Stomach (tissue), 9 donors: Measurements from ENCODE around the gene NTNG1. TPM values are rescaled to one million over a fixed set of nuclear protein-coding genes. Genes with fewer than 3 reads are reported as not detected.

Experiments used
- DNase-seq, 2 donors: peaks; one replicate each; pipeline versions ENCODE4 v3.0.0 to v3.0.0-alpha.2; 2013 to 2019
- H3K27ac ChIP-seq, 5 donors: fragments of 200-600 bp in 4 of 5; sonication (generic) in 4 of 5; one replicate each; pipeline ENCODE4 v1.5.1; 2013 to 2019; ENCODE audit warnings: mild to moderate bottlenecking in 1 of 5, moderate library complexity in 1 of 5
- H3K27me3 ChIP-seq, 3 donors: fragments of 200-600 bp; sonication (generic); one replicate each; pipeline ENCODE4 v1.5.1; 2017 to 2019; ENCODE audit warnings: mixed run types in 1 of 3
- H3K36me3 ChIP-seq, 4 donors: fragments of 200-600 bp; sonication (generic); 1 replicate in 3 of 4; 2 replicates in 1 of 4; pipeline ENCODE4 v1.5.1; 2016 to 2019
- H3K4me1 ChIP-seq, 4 donors: fragments of 200-600 bp; sonication (generic); one replicate each; pipeline ENCODE4 v1.5.1; 2016 to 2019
- H3K4me3 ChIP-seq, 4 donors: fragments of 200-600 bp; sonication (generic) in 3 of 4; one replicate each; pipeline ENCODE4 v1.5.1; 2016 to 2019; ENCODE audit warnings: mild to moderate bottlenecking in 1 of 4
- H3K9me3 ChIP-seq, 4 donors: fragments of 200-600 bp; sonication (generic); one replicate each; pipeline ENCODE4 v1.5.1; 2016 to 2019
- EP300 ChIP-seq: sonication (generic); formaldehyde crosslinking; IDR thresholded peaks from one replicate; pipeline ENCODE4 v1.6.1; 2017; ENCODE audit warnings: antibody characterized with exemption
- POLR2A ChIP-seq, 4 donors: fragments of 450-650 bp; IDR thresholded peaks; one replicate each; pipeline ENCODE4 v1.6.1; 2016; ENCODE audit warnings: antibody characterized with exemption in 4 of 4, control low read depth in 2 of 4, mild to moderate bottlenecking in 1 of 4, moderate library complexity in 1 of 4
- POLR2AphosphoS5 ChIP-seq, 3 donors: sonication (generic); formaldehyde crosslinking; IDR thresholded peaks; one replicate each; pipeline ENCODE4 v1.6.1; 2016; ENCODE audit warnings: antibody characterized with exemption in 3 of 3
- WGBS, 5 donors: extraction: QIAGEN DNeasy Blood & Tissue Kit in 3 of 5; methylation state at CpG; one replicate each; pipeline versions ENCODE4 v1.1.5 to v1.1.7; 2013 to 2018; 5-methylcytosine and 5-hydroxymethylcytosine counted together
- intact Hi-C: fragments of 100-400 bp; cut with DNase I; formaldehyde crosslinking; loops from one replicate; pipeline ENCODE4 v1.15.1; 2023; ENCODE audit warnings: low total_unique reads
- polyA plus RNA-seq, 3 donors: library from polyadenylated mRNA; stranded (reverse); fragments of 200-250 nt; gene quantifications; one replicate each; pipeline ENCODE4 v1.2.3, GENCODE V29; 2013
- total RNA-seq, 5 donors: library from RNA; depleted of rRNA; stranded (reverse); fragments of >200 nt; gene quantifications; one replicate each; pipeline versions ENCODE4 v1.1.0 to v1.2.3, GENCODE V29; 2014 to 2016
- TF ChIP-seq, protein P1 (sequence below), 7 experiments: fragments of 450-650 bp in 4 of 7; fragments of 200-600 bp in 3 of 7; sonication (generic) in 3 of 7; IDR thresholded peaks; one replicate each; pipeline ENCODE4 v1.5.1; 2016 to 2019; ENCODE audit warnings: antibody characterized with exemption in 7 of 7, control low read depth in 2 of 7, mild to moderate bottlenecking in 1 of 7
- donor health status: healthy with polysubstance abuse.
- donor health status: Bipolar disorder and iron deficiency.
- donor health status: healthy.

The NTNG1 gene
- total and polyA plus RNA-seq, 8 donors: 0.23 to 2.0 (median 0.58) TPM; not detected in 3

DNA sequence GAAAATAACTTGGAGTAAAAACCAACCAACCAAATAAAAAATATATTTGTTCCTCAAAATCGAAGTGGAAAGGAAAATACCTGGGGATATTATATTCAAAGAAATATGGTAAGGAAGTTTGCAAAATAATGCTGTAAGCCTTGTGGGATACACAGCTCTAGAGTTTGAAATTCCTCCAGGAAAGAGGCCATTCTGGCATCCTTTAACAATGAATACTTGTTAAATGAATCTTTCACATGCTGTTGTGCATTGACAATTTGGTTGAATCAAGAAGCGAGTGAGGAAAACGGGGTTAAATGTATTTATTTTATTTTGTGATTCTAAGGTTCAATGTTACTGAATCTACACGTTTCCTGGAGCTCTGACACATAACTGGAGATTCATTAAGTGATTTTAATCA, 30.5 kb upstream of the NTNG1 start:
- no peaks in the 10 kb centered on the region for H3K36me3 ChIP-seq
- H3K27ac ChIP-seq: no peak overlapping the region
- 53 to 60% (median 59%) methylated on average over 4 of the region's 4 CpGs for WGBS, 5 donors
- peak in 1 of 2 donors; percentile 36 for DNase-seq
- H3K9me3 ChIP-seq: no peaks in the 10 kb centered on the region
- no peak overlapping the region for H3K4me3 ChIP-seq
- H3K27me3 ChIP-seq: no peaks in the 10 kb centered on the region
- H3K4me1 ChIP-seq: no peaks in the 10 kb centered on the region
- intact Hi-C loops: no loop called here
- no peak for TF ChIP-seq POLR2AphosphoS5 (IDR thresholded peaks at IDR 0.05)
- TF ChIP-seq, protein P1, sequence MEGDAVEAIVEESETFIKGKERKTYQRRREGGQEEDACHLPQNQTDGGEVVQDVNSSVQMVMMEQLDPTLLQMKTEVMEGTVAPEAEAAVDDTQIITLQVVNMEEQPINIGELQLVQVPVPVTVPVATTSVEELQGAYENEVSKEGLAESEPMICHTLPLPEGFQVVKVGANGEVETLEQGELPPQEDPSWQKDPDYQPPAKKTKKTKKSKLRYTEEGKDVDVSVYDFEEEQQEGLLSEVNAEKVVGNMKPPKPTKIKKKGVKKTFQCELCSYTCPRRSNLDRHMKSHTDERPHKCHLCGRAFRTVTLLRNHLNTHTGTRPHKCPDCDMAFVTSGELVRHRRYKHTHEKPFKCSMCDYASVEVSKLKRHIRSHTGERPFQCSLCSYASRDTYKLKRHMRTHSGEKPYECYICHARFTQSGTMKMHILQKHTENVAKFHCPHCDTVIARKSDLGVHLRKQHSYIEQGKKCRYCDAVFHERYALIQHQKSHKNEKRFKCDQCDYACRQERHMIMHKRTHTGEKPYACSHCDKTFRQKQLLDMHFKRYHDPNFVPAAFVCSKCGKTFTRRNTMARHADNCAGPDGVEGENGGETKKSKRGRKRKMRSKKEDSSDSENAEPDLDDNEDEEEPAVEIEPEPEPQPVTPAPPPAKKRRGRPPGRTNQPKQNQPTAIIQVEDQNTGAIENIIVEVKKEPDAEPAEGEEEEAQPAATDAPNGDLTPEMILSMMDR (IDR thresholded peaks at IDR 0.05): no peak
- no peak for TF ChIP-seq POLR2A (IDR thresholded peaks at IDR 0.05)
- no peak for TF ChIP-seq EP300

DNA sequence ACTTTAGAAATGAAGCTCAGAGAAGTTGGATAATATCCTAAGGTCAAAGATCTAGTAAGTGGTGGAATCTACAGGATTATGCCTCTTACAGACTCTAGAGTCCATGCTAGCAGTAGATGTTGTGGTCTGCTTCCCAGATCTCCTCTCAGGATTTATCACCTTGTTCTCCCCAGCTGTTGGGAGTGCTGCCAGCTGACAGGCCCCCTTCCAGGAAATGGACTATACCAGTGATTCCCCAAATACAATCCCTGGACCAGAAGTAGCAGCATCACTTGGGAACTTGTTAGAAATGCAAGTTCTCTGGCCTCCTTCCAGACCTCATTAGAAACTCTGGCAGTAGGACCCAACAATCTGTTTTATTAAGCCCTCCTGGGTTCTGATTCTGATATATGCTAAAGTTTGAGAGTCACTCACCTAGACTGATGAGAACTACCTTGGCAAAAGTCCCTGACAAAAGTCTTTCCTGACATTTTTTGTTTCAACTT, 24.5 kb upstream of the NTNG1 start:
- Histone ChIP-seq H3K27me3 (no peaks in the 10 kb centered on the region), H3K36me3 (no peaks in the 10 kb centered on the region), H3K4me3 (no peak overlapping the region), H3K4me1 (no peaks in the 10 kb centered on the region), H3K9me3 (no peaks in the 10 kb centered on the region), H3K27ac (no peak overlapping the region)
- DNase-seq: no peak
- intact Hi-C loops: no loop called here
- TF ChIP-seq EP300 (no peak), POLR2A (IDR thresholded peaks at IDR 0.05) (no peak), POLR2AphosphoS5 (IDR thresholded peaks at IDR 0.05) (no peak)
- TF ChIP-seq, protein P1 (IDR thresholded peaks at IDR 0.05): no peak

DNA sequence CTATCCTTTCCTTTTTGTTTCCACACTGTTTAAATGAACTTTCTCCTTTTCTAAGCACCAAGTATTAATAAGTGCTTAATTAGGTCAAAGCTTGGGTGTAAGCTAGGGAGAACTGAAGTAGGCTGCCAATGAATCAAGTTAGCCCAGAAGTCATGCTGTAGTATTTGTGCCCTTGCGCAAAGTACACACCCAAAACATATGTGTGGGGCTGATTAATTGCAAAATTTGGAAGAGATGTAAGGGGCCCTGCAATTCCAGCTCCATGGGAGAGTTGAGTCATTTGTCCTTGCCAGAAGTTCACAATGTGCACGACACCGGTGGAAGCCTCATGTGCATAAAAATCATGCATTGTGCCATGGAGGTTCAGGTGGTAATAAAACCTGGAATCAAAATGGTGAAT, 18.6 kb upstream of the NTNG1 start:
- no peak for DNase-seq
- WGBS, 5 donors: 87 to 97% (median 93%) methylated on average over 3 of the region's 3 CpGs
- no peaks in the 10 kb centered on the region for H3K9me3 ChIP-seq
- no peaks in the 10 kb centered on the region for H3K27me3 ChIP-seq
- H3K27ac ChIP-seq: no peak overlapping the region
- intact Hi-C loops: no loop called here
- H3K36me3 ChIP-seq: no peaks in the 10 kb centered on the region
- TF ChIP-seq EP300: no peak
- TF ChIP-seq, protein P1 (IDR thresholded peaks at IDR 0.05): no peak
- no peak overlapping the region for H3K4me3 ChIP-seq
- no peaks in the 10 kb centered on the region for H3K4me1 ChIP-seq

DNA sequence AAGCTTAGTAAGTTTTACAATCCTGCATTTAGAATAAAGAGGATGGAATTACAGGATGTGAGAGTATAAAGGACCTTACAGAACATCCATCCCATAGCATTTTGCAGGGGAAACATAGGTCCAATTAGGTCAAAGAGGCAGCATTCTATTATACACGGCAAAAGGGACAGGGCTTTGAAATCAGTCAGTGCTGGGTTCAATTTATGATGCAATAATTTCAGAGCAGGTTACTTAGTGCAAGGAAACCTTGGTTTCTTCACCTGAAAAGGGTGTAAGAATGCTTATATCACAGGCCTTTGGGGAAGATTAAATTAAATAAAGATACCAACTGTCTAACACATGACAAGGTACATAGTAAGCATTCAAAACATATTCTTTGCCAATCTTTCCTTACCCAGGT, 17.1 kb upstream of the NTNG1 start:
- intact Hi-C loops: no loop called here
- H3K4me1 ChIP-seq: no peaks in the 10 kb centered on the region
- H3K4me3 ChIP-seq: no peak overlapping the region
- no peaks in the 10 kb centered on the region for H3K9me3 ChIP-seq
- H3K36me3 ChIP-seq: no peaks in the 10 kb centered on the region
- no peak overlapping the region for H3K27ac ChIP-seq
- TF ChIP-seq EP300: no peak
- TF ChIP-seq, protein P1 (IDR thresholded peaks at IDR 0.05): no peak
- TF ChIP-seq POLR2AphosphoS5 (IDR thresholded peaks at IDR 0.05): no peak
- no peak for TF ChIP-seq POLR2A (IDR thresholded peaks at IDR 0.05)
- H3K27me3 ChIP-seq: no peaks in the 10 kb centered on the region
- 73 to 86% (median 77%) methylated on average over 1 of the region's 1 CpG for WGBS, 5 donors
- DNase-seq: no peak
